IMR-90 (cell line): ENCODE data around the gene GFRA4. TPM values are rescaled to one million over a fixed set of nuclear protein-coding genes. Genes with fewer than 3 reads are reported as not detected.

ENCODE experiments used
- ATAC-seq: fragments of 200-7000 bp; cut with Tn5 transposase; 2 replicates; pipeline ENCODE4 v1.9.1; 2020; ENCODE audit warnings: low read depth, mild to moderate bottlenecking, moderate library complexity
- BruUV-seq: library from RNA; stranded (reverse); fragments of 400-500 nt; replicated peaks from 2 replicates; lab custom pipeline; 2021; lab: Mats Ljungman, UMichigan
- CTCF ChIA-PET: fragments of 300-600 bp; formaldehyde crosslinking; extraction: SDS; loops from one replicate; lab custom pipeline; 2021; ENCODE audit warnings: antibody characterized with exemption; lab: Yijun Ruan, JAX
- POLR2A ChIA-PET: fragments of 300-600 bp; sonication (Branson Sonifier 250); formaldehyde crosslinking; loops from one replicate; lab custom pipeline; 2022; ENCODE audit warnings: antibody characterized with exemption; ENCODE audit not compliant: unreplicated experiment; lab: Charles Lee
- DNase-seq: peaks from one replicate; pipeline ENCODE4 v3.0.0; 2013
- H2AFZ ChIP-seq: replicated peaks from 2 replicates; pipeline ENCODE3; 2013; ENCODE audit warnings: low read length, mild to moderate bottlenecking; ENCODE audit not compliant: poor library complexity
- H2AK5ac ChIP-seq: 2 replicates; pipeline ENCODE4 v1.6.1; 2013; ENCODE audit warnings: low read depth, low read length, inconsistent platforms
- H2AK9ac ChIP-seq: replicated peaks from 2 replicates; pipeline ENCODE3; 2013; ENCODE audit warnings: mild to moderate bottlenecking, low read depth, low read length, moderate library complexity; ENCODE audit not compliant: poor library complexity
- H2BK120ac ChIP-seq: 2 replicates; pipeline ENCODE4 v1.6.1; 2013; ENCODE audit warnings: low read depth, low read length, inconsistent platforms
- H2BK15ac ChIP-seq: 3 replicates; pipeline ENCODE4 v1.6.1; 2013; ENCODE audit warnings: low read depth, low read length, inconsistent platforms
- H2BK20ac ChIP-seq: 2 replicates; pipeline ENCODE4 v1.6.1; 2013; ENCODE audit warnings: low read depth, mild to moderate bottlenecking, inconsistent platforms, low read length, moderate library complexity
- H2BK5ac ChIP-seq: 2 replicates; pipeline ENCODE4 v1.6.1; 2013; ENCODE audit warnings: mild to moderate bottlenecking, low read depth, low read length, inconsistent platforms; ENCODE audit not compliant: poor library complexity, severe bottlenecking
- H3K14ac ChIP-seq: replicated peaks from 2 replicates; pipeline ENCODE4 v1.6.1; 2013; ENCODE audit warnings: low read depth, low read length, inconsistent platforms
- H3K18ac ChIP-seq: 2 replicates; pipeline ENCODE4 v1.6.1; 2013; ENCODE audit warnings: low read depth, low read length, control low read depth
- H3K23ac ChIP-seq: 2 replicates; pipeline ENCODE4 v1.6.1; 2013; ENCODE audit warnings: low read depth, low read length, inconsistent platforms
- H3K27ac ChIP-seq: 2 replicates; pipeline ENCODE4 v1.5.1; 2013; ENCODE audit warnings: mild to moderate bottlenecking, control low read depth, low read length; ENCODE audit not compliant: insufficient read depth
- H3K27me3 ChIP-seq: 2 replicates; pipeline ENCODE4 v1.6.1; 2013; ENCODE audit warnings: low read length; ENCODE audit not compliant: control insufficient read depth, insufficient read depth
- H3K36me3 ChIP-seq: 2 replicates; pipeline ENCODE4 v1.6.1; 2013; ENCODE audit warnings: low read length, mixed read lengths; ENCODE audit not compliant: control insufficient read depth, insufficient read depth
- H3K4ac ChIP-seq: 2 replicates; pipeline ENCODE4 v1.6.1; 2013; ENCODE audit warnings: low read depth, low read length, inconsistent platforms
- H3K4me1 ChIP-seq: 2 replicates; pipeline ENCODE4 v1.6.1; 2013; ENCODE audit warnings: low read length, mixed read lengths; ENCODE audit not compliant: control insufficient read depth, insufficient read depth
- H3K4me2 ChIP-seq: 2 replicates; pipeline ENCODE4 v1.6.1; 2013; ENCODE audit warnings: low read depth, mild to moderate bottlenecking, control low read depth, low read length, moderate library complexity
- H3K4me3 ChIP-seq: 2 replicates; pipeline ENCODE4 v1.5.1; 2013; ENCODE audit warnings: low read depth, mild to moderate bottlenecking, control low read depth, low read length, moderate library complexity; ENCODE audit not compliant: insufficient read depth
- H3K56ac ChIP-seq: 2 replicates; pipeline ENCODE4 v1.6.1; 2013; ENCODE audit warnings: low read length, inconsistent platforms; ENCODE audit not compliant: insufficient read depth; ENCODE audit errors: extremely low read depth
- H3K79me1 ChIP-seq, 2 experiments: 2 replicates each; pipeline ENCODE4 v1.6.1; 2013; ENCODE audit warnings: low read length in 2 of 2, inconsistent platforms in 1 of 2, low read depth in 1 of 2
- H3K9ac ChIP-seq: 2 replicates; pipeline ENCODE4 v1.6.1; 2013; ENCODE audit warnings: low read depth, low read length, control low read depth
- H3K9me1 ChIP-seq: 2 replicates; pipeline ENCODE4 v1.6.1; 2013; ENCODE audit warnings: low read length, inconsistent platforms; ENCODE audit not compliant: insufficient read depth
- H3K9me3 ChIP-seq: 2 replicates; pipeline ENCODE4 v1.6.1; 2013; ENCODE audit warnings: low read length; ENCODE audit not compliant: control insufficient read depth, insufficient read depth
- H4K20me1 ChIP-seq: 2 replicates; pipeline ENCODE4 v1.6.1; 2013; ENCODE audit warnings: low read length, inconsistent platforms; ENCODE audit not compliant: insufficient read depth
- H4K5ac ChIP-seq: 2 replicates; pipeline ENCODE4 v1.6.1; 2013; ENCODE audit warnings: mild to moderate bottlenecking, low read depth, low read length, control low read depth
- H4K8ac ChIP-seq, 2 experiments: 2 replicates each; pipeline ENCODE4 v1.6.1; 2013; ENCODE audit warnings: low read depth in 2 of 2, low read length in 2 of 2, control low read depth in 1 of 2, inconsistent platforms in 1 of 2
- H4K91ac ChIP-seq: 2 replicates; pipeline ENCODE4 v1.6.1; 2013; ENCODE audit warnings: low read depth, low read length, inconsistent platforms; ENCODE audit not compliant: insufficient read depth
- BHLHE40 ChIP-seq: fragments of 150-350 bp; IDR thresholded peaks from 2 replicates; pipeline ENCODE4 v1.6.1; 2016; ENCODE audit warnings: mild to moderate bottlenecking, low read depth, low read length
- CEBPB ChIP-seq: IDR thresholded peaks from 2 replicates; pipeline ENCODE4 v1.6.1; 2012; ENCODE audit warnings: low read depth, low read length, improper control_type of control experiment
- CHD1 ChIP-seq: IDR thresholded peaks from 2 replicates; pipeline ENCODE4 v1.6.1; 2012; ENCODE audit warnings: low read depth, low read length, improper control_type of control experiment
- FOS ChIP-seq: fragments of 150-350 bp; IDR thresholded peaks from 2 replicates; pipeline ENCODE4 v1.6.1; 2016; ENCODE audit warnings: low read depth, low read length
- MAFK ChIP-seq: IDR thresholded peaks from 2 replicates; pipeline ENCODE4 v1.6.1; 2012; ENCODE audit warnings: low read depth, low read length, improper control_type of control experiment
- MAZ ChIP-seq: IDR thresholded peaks from 2 replicates; pipeline ENCODE4 v1.6.1; 2012; ENCODE audit warnings: low read depth, mild to moderate bottlenecking, low read length, improper control_type of control experiment, moderate library complexity, borderline replicate concordance
- MXI1 ChIP-seq: IDR thresholded peaks from 2 replicates; pipeline ENCODE4 v1.6.1; 2012; ENCODE audit warnings: low read depth, mild to moderate bottlenecking, low read length, moderate library complexity, borderline replicate concordance
- NFE2L2 ChIP-seq: fragments of 150-350 bp; IDR thresholded peaks from 2 replicates; pipeline ENCODE4 v1.6.1; 2016; ENCODE audit warnings: low read depth, mild to moderate bottlenecking, low read length
- POLR2A ChIP-seq: IDR thresholded peaks from 2 replicates; pipeline ENCODE4 v1.6.1; 2012; ENCODE audit warnings: mild to moderate bottlenecking, low read depth, low read length
- RAD21 ChIP-seq: IDR thresholded peaks from 2 replicates; pipeline ENCODE4 v1.6.1; 2012; ENCODE audit warnings: low read length, improper control_type of control experiment
- RCOR1 ChIP-seq: IDR thresholded peaks from 2 replicates; pipeline ENCODE4 v1.6.1; 2012; ENCODE audit warnings: mild to moderate bottlenecking, low read length, improper control_type of control experiment; ENCODE audit not compliant: insufficient replicate concordance
- SMC3 ChIP-seq: fragments of 150-350 bp; IDR thresholded peaks from 2 replicates; pipeline ENCODE4 v1.6.1; 2016; ENCODE audit warnings: low read depth, mild to moderate bottlenecking, antibody characterized with exemption, low read length, moderate library complexity
- WGBS, 2 experiments: methylation state at CpG; one replicate each; pipeline versions ENCODE4 v1.1.5 to v1.1.7; 2013; ENCODE audit warnings: missing lambda C conversion rate in 2 of 2; ENCODE audit not compliant: insufficient read length in 1 of 2; ENCODE audit errors: extremely low coverage in 2 of 2; 5-methylcytosine and 5-hydroxymethylcytosine counted together
- dilution Hi-C: fragments of 300-500 bp; cut with HindIII; formaldehyde crosslinking; loops from one replicate; pipeline ENCODE4 v1.14.3; 2018; ENCODE audit warnings: low sequenced_read_pairs; ENCODE audit not compliant: unreplicated experiment
- in situ Hi-C: fragments of 300-500 bp; cut with MboI; formaldehyde crosslinking; loops from 3 replicates; pipeline ENCODE4 v1.14.3; 2019; ENCODE audit warnings: low sequenced_read_pairs, inconsistent platforms, mixed read lengths
- intact Hi-C: fragments of 100-400 bp; cut with micrococcal nuclease; formaldehyde crosslinking; loops from 2 replicates; pipeline ENCODE4 v1.10.0; 2022
- polyA plus RNA-seq, 3 experiments: library from polyadenylated mRNA; depleted of rRNA; stranded (reverse); fragments of >200 nt; gene quantifications; 2 replicates each; pipeline ENCODE4 v1.2.3, GENCODE V29; 2012; ENCODE audit warnings: low replicate concordance in 1 of 3
- total RNA-seq: library from RNA; depleted of rRNA; stranded (reverse); fragments of >200 nt; gene quantifications from 2 replicates; pipeline ENCODE4 v1.2.3, GENCODE V29; 2012
- TF ChIP-seq, protein P1 (sequence below): fragments of 150-350 bp; IDR thresholded peaks from 2 replicates; pipeline ENCODE4 v1.6.1; 2017; ENCODE audit warnings: mild to moderate bottlenecking, antibody characterized with exemption, low read length, low read depth
- TF ChIP-seq, protein P2 (sequence below): conservative IDR thresholded peaks from 2 replicates; pipeline ENCODE4 v1.5.1; 2012; ENCODE audit warnings: mild to moderate bottlenecking, low read depth, low read length, improper control_type of control experiment
- TF ChIP-seq, protein P3 (sequence below): fragments of 150-350 bp; IDR thresholded peaks from 2 replicates; pipeline ENCODE4 v1.6.1; 2016; ENCODE audit warnings: low read depth, mild to moderate bottlenecking, low read length, moderate library complexity, borderline replicate concordance

GFRA4 gene
- total and polyA plus RNA-seq, 2 of the 4 experiments (the other 2 are of a cell fraction): not detected

DNA sequence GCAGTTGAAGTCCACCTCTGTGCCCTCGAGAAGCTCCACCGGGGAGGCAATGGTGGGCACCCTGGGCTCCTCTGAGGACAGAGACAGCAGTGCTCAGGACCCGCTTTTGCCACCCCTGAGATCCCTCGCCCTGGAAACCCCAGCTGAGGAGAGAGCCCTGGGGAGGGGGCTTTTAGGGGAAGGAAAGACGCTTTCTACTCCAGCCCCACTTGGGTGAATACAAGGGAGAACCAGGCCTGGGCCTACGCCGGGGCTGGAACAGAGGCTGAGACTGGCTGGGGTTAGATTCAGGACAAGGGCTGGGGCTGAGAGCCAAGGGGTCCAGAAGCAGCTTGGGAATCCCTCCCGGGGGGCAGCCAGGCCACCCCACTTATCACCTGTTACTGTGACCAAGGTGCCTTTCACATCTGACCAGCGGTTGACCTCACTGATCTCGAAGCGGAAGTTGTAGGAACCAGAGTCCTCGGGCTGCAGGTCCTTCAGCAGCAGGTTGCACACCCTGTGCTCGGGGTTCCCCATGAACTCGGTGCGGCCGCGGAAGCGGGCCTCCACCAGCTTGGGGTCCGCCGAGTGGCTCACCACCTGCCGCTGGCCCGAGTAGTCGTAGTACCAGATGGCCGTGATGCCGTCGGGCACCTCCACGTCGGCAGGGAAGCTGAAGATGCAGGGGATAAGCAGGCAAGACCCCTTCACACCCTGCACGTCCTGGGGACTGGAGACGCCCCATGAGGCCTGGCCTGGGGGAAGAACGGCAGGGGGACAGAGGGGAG is 43.0 kb upstream of the GFRA4 start:
- intact Hi-C loops (no loop called here), in situ Hi-C loops (no loop called here)
- no peak overlapping the region for H2BK20ac ChIP-seq
- TF ChIP-seq, protein P1, sequence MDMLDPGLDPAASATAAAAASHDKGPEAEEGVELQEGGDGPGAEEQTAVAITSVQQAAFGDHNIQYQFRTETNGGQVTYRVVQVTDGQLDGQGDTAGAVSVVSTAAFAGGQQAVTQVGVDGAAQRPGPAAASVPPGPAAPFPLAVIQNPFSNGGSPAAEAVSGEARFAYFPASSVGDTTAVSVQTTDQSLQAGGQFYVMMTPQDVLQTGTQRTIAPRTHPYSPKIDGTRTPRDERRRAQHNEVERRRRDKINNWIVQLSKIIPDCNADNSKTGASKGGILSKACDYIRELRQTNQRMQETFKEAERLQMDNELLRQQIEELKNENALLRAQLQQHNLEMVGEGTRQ: no peak
- TF ChIP-seq MAZ (no peak), RAD21 (no peak), CEBPB (no peak), CHD1 (no peak), NFE2L2 (no peak), POLR2A (no peak), MAFK (no peak), MXI1 (no peak), FOS (no peak), RCOR1 (no peak), BHLHE40 (no peak), SMC3 (no peak)
- TF ChIP-seq, protein P2, sequence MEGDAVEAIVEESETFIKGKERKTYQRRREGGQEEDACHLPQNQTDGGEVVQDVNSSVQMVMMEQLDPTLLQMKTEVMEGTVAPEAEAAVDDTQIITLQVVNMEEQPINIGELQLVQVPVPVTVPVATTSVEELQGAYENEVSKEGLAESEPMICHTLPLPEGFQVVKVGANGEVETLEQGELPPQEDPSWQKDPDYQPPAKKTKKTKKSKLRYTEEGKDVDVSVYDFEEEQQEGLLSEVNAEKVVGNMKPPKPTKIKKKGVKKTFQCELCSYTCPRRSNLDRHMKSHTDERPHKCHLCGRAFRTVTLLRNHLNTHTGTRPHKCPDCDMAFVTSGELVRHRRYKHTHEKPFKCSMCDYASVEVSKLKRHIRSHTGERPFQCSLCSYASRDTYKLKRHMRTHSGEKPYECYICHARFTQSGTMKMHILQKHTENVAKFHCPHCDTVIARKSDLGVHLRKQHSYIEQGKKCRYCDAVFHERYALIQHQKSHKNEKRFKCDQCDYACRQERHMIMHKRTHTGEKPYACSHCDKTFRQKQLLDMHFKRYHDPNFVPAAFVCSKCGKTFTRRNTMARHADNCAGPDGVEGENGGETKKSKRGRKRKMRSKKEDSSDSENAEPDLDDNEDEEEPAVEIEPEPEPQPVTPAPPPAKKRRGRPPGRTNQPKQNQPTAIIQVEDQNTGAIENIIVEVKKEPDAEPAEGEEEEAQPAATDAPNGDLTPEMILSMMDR: no peak
- TF ChIP-seq, protein P3, sequence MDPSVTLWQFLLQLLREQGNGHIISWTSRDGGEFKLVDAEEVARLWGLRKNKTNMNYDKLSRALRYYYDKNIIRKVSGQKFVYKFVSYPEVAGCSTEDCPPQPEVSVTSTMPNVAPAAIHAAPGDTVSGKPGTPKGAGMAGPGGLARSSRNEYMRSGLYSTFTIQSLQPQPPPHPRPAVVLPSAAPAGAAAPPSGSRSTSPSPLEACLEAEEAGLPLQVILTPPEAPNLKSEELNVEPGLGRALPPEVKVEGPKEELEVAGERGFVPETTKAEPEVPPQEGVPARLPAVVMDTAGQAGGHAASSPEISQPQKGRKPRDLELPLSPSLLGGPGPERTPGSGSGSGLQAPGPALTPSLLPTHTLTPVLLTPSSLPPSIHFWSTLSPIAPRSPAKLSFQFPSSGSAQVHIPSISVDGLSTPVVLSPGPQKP: no peak

More for the DNA sequence above, 43.0 kb upstream of the GFRA4 start:
- Histone ChIP-seq H2AFZ (no peak overlapping the region), H3K4me1 (no peaks in the 10 kb centered on the region), H2BK120ac (no peak overlapping the region), H3K9me1 (no peaks in the 10 kb centered on the region), H3K27me3 (peaks cover 38% of the 10 kb centered on the region), H3K4ac (no peak overlapping the region), H3K23ac (no peak overlapping the region), H3K27ac (no peak overlapping the region), H3K79me1 (no peaks in the 10 kb centered on the region), H3K4me2 (no peak overlapping the region), H4K20me1 (no peaks in the 10 kb centered on the region), H3K14ac (no peak overlapping the region), H3K9ac (no peak overlapping the region), H2AK9ac (peak overlapping the region; percentile 22), H2AK5ac (no peak overlapping the region), H2BK15ac (no peak overlapping the region), H3K9me3 (peaks cover 2% of the 10 kb centered on the region; the same call in 1 of the 2 replicates), H2BK5ac (no peak overlapping the region), H3K36me3 (no peaks in the 10 kb centered on the region), H4K5ac (no peak overlapping the region), H3K18ac (no peak overlapping the region), H3K4me3 (no peak overlapping the region), H4K91ac (no peak overlapping the region), H3K56ac (no peak overlapping the region), H4K8ac (no peak overlapping the region)
- ATAC-seq: no peak
- no CpG with 5 or more reads among the region's 31 CpGs for WGBS, 2 experiments
- no TSS peak for BruUV-seq
- no peak for DNase-seq
- ChIA-PET CTCF (interaction anchor here (2.2 kb wide), 1 partner anchor 30 kb away, joined by 8 read pairs; no protein-coding TSS in a partner anchor), POLR2A (no interaction called here)
- dilution Hi-C loops: no loop called here
